HG03460 (cell line): ENCODE results near the gene TMEM244.
"Not testable (repeated sequence)": the region's sequence is repeated elsewhere in the genome, so short reads cannot be mapped to it uniquely, and the experiment has no call there.

Source experiments
- ATAC-seq: cut with Tn5 transposase; IDR thresholded peaks from one replicate; pipeline ENCODE4 v1.9.1; 2021; ENCODE audit not compliant: unreplicated experiment

Gene TMEM244

DNA sequence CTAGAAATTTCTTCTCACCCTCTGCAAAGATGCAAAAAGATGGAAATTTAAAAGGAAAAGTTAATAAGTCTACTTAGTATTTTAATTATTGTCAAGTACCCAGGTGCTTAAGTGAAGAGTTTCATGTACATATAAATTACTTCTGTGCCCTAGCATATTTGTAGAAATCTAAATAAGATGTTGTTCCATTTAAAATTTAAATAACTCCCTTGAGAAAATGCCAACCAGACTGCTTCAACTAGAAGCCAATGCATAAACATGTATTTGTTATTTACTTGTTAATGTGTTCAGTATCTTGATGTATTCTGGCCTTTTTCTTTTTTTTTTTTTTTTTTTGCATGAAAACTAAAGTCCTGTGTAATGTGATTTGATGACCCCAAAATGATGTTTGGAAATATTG is 6.3 kb upstream of the TMEM244 start:
- no peak for ATAC-seq

DNA sequence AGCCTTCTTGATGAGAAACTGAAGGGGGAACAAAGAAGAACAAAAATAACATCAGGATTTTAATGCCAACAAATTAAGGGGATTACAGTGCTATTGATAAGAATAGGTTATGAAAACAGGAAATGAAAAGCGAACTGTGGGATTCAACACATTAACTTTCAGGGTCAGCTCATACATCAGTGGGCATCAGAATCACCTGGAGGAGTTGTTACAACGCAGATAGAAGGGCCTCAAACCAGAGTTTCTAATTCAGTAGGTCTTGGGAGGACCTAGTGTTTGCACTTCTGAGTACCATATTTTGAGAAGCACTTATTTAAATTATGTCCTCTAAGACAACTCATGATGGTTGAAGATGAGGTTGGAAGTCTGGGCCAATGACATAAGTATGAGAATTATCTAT is 5.6 kb upstream of the TMEM244 start:
- ATAC-seq, result no peak

GRCh38 chr6:129866256-129866655 is 5.1 kb upstream of the TMEM244 start:
- ATAC-seq, result no peak

- no peak for ATAC-seq
Measured at GRCh38 chr6:129865013-129865412, 3.9 kb upstream of the TMEM244 start.

DNA sequence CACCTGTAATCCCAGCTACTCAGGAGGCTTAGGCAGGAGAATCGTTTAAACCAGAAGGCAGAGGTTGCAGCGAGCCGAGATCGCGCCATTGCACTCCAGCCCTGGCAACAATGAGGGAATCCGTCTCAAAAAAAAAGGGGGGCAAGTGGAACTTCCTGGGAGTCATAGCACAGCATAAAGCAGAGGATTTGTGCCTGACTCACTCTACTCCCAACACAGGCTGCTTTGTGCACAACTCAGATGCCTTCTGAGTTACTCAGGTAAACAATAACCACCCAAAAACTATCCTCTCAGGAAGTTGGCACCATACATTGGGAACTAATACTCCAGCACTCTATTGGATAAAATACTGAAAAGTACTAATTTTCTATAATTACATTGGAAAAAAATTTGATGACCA is 2.5 kb upstream of the TMEM244 start:
- ATAC-seq, result no peak

DNA sequence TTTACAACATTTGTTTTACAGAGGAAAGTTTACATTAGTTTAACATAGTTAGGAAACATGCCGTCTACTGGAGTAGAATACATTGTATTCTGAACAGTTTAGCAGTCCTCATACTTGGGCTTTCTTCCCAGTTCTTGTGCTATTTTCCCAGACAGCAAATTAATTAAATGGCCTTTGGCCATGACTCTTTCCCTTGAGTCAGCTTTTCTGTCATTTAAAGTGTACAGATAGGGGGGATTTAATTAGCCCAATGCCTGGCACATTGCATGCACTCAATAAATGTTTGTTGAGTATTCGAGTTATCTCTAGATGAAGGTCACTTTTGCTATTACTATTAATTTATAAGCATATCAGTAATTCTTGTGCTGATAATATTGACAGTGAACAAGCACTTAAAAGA is 1.6 kb downstream of the TMEM244 start:
- no peak for ATAC-seq

GRCh38 chr6:129857838-129858237 is 3.3 kb downstream of the TMEM244 start:
- ATAC-seq, result no peak

DNA sequence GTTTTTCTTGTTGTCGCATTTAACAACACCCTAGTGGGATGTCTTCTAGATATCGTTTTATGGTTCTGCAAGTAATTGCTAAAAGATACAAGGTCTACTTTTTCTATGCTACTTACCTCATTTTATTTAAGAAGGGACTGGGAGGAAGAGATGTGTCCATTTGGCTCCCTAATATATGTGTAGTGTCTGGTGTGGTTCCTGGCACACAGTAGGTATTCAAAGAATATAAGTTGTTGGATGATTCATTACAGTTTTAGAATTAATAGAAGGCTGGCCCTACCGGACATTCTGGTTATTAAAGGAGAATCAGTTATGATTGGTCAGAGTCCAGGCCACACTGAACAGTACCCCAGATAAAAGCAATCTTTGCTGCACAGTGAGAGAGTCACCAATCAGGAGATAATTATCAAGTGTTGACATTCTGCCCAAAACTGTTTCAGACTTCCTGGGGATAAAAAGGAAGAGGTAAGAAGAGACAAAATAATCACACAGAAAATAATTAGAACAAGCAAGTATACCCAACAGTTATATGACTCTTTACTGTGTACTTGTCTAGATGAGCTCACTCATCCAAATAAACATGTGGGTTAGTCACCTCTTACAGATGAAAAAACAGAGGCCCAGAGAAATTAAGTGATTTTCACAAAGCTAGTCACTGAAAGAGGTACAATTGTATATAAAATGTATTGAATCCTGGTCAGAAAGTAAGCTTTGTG is 7.0 kb downstream of the TMEM244 start:
- ATAC-seq, result no peak

DNA sequence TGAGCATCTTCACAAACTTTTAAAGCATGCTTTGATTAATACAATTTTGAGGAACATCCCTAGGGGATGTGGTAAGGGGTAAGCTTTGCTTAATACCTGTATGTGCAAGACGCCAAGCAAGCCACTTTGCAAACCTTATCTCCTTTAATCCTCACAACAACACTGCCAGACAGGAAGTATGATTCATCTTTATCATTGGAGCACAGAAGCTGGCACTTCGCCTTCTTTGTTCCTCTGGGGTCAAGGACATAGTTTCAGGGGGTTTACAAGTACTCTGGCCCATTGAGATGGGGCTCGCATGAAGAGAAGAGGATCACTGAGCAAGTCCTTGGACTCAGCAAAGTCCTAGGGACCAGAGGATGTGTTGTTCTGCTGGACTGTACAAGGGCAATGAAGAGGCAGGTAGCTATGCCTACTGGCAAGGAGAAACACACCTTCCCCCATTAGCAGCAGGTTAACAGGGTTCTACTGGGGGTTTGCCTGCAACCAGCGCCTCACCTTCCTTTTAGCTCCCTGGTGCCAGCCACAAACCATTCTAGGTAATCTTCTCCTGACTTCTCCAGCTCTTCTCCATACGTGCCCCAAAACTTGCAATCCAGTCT is 8.8 kb downstream of the TMEM244 start:
- ATAC-seq, result no peak

GRCh38 chr6:129849456-129849855 is 11.7 kb downstream of the TMEM244 start:
- ATAC-seq, result no peak

- no peak for ATAC-seq
Measured at GRCh38 chr6:129846761-129847160, 14.4 kb downstream of the TMEM244 start.

GRCh38 chr6:129845696-129846095 is 15.4 kb downstream of the TMEM244 start:
- ATAC-seq, result no peak

GRCh38 chr6:129844118-129844891 is 16.8 kb downstream of the TMEM244 start:
- ATAC-seq, result no peak

DNA sequence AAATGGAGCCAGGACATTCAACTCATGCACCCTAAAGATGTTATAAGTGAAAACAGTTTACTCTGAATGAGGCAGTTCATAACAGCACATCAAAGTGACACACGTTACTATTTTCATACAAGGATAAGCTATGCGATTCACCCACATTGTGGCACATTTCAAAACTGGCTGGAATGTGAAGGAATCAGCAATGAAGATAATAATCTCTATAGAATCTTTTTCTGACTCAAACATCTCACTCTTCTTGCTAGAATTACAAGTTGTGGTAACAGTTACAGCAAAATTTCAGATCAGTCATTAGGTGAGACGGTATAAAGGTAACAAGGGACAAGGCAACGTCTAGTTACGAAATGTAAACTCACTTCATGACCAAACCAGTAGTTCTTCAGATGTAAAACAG is 17.5 kb downstream of the TMEM244 start:
- ATAC-seq, result no peak

- no peak for ATAC-seq
Measured at GRCh38 chr6:129842881-129843409, 18.2 kb downstream of the TMEM244 start.

- no peak for ATAC-seq
Measured at GRCh38 chr6:129842137-129842536, 19.0 kb downstream of the TMEM244 start.

- not testable (repeated sequence) for ATAC-seq
Measured at GRCh38 chr6:129839562-129839961, 21.6 kb downstream of the TMEM244 start.

GRCh38 chr6:129835691-129836090 is 25.4 kb downstream of the TMEM244 start:
- ATAC-seq, result no peak

DNA sequence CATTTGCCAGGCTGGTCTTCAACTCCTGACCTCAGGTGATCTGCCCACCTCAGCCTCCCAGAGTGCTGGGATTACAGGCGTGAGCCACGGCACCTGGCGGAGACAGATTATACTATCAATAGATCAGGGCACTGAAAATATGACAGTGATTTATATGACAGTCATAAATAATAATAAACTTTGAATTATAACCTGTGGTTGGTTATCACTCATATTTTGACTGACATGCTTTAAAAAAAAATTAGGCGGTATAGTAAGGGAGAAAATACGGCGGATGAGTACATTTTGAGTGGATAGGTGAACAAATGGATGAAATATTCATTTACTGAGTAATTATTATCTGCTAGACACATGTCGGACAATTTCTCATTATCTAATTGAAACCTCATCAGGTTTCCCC is 28.8 kb downstream of the TMEM244 start:
- no peak for ATAC-seq

GRCh38 chr6:129828229-129828628 is 32.9 kb downstream of the TMEM244 start:
- no peak for ATAC-seq

- ATAC-seq, result no peak
Measured at GRCh38 chr6:129818251-129818650, 42.9 kb downstream of the TMEM244 start.

- no peak for ATAC-seq
Measured at GRCh38 chr6:129817821-129818220, 43.3 kb downstream of the TMEM244 start.
